Measurements from ENCODE around the gene FARP1.
A peak's percentile ranks its signal among the peaks of the same experiment; 100 is the strongest.

Gene FARP1

DNA sequence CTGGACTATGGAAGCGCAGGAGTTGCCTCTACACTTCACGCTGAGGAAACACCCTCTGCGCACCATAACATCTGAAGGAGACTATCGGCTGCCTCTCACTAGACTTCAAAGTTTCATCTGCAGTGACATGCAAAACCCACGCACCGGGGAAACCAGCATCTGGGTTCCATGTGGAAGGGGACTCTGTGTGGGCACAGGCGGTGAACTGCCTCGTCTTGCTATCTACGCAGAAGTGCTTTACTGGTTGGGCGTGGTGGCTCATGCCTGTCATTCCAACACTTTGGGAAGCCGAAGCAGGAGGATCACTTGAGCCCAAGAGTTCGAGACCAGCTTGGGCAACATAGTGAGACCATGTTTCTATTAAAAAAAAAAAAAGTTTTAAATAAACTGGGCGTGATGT lies 317.6 kb downstream of the FARP1 start:
- no peak for TF ChIP-seq CTCF (IDR thresholded peaks at IDR 0.05; ENCODE audit: low read depth, low read length)
- Histone ChIP-seq H3K27ac (no peak overlapping the region), H3K36me3 (peaks cover 90% of the 10 kb centered on the region), H3K9me3 (ENCODE audit: severe bottlenecking) (no peaks in the 10 kb centered on the region), H3K27me3 (ENCODE audit: insufficient read depth, low read depth, severe bottlenecking) (no peaks in the 10 kb centered on the region), H3K4me3 (ENCODE audit: low read depth, low read length) (no peak overlapping the region)
- no peak for DNase-seq

DNA sequence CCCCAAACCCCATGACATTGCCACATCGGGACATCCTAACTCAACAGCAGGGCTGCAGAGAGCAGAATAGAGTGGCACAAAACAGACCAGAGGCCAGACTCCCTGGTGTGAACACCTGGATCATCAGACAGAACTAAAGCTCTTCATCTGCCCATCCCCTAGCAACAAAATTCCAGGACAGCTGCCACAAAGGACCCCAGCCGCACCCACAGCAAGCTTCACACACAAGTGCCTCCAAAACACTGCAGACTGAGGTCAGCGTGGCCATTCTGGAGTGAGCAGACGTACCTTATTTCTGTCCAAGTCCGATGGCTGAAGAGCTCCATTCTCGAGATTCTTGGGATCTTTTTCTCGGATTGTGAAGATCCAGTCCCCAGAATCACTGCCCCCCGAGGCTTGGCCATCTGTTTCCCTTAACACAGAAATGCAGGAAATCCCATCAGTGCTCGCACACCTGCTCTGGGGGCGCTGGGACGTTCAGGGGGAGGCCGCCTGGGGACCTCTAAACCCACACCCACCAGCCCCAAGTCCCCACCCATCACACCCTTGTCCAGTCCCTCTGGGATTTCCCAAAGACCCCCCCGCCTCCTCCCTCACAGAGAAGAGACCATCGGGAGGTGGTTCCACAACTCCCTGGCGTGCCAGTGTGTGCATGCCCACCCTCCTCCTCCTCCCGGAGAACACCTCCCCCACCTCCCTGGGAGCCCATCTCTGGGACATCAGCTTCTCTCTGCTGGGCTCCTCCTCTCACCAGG lies 318.8 kb downstream of the FARP1 start:
- no peak for TF ChIP-seq CTCF (IDR thresholded peaks at IDR 0.05; ENCODE audit: low read depth, low read length)
- Histone ChIP-seq H3K27ac (no peak overlapping the region), H3K4me3 (ENCODE audit: low read depth, low read length) (no peak overlapping the region), H3K27me3 (ENCODE audit: insufficient read depth, low read depth, severe bottlenecking) (no peaks in the 10 kb centered on the region), H3K9me3 (ENCODE audit: severe bottlenecking) (no peaks in the 10 kb centered on the region), H3K36me3 (peaks cover 90% of the 10 kb centered on the region)
- DNase-seq, result no peak

GRCh38 chr13:98462241-98462882 lies 319.5 kb downstream of the FARP1 start:
- H3K27me3 ChIP-seq (ENCODE audit: insufficient read depth, low read depth, severe bottlenecking), result no peaks in the 10 kb centered on the region
- H3K27ac ChIP-seq, result no peak overlapping the region
- no peak overlapping the region for H3K4me3 ChIP-seq (ENCODE audit: low read depth, low read length)
- no peak for TF ChIP-seq CTCF (IDR thresholded peaks at IDR 0.05; ENCODE audit: low read depth, low read length)
- H3K36me3 ChIP-seq, result peaks cover 92% of the 10 kb centered on the region
- H3K9me3 ChIP-seq (ENCODE audit: severe bottlenecking), result no peaks in the 10 kb centered on the region
- DNase-seq, result no peak

DNA sequence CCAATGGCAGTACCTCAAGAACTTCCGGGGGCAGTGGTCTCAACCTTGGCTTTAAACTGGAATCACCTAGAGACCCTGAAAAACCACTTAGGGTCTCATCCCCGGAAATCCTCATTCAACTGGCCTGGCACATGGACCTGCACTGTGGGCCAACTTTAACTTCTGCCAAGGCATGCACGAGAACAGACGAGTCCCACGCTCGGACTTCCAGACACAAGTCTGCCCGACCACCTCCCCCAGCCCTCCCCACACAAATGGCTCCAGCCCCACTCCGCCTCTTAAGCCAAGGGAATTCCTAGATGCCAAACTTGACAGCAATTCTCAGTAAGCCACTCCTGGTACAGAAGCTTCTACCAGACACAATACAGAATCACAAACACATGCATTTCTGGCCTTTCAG lies 320.1 kb downstream of the FARP1 start:
- Histone ChIP-seq H3K36me3 (peaks cover 87% of the 10 kb centered on the region), H3K27ac (no peak overlapping the region), H3K27me3 (ENCODE audit: insufficient read depth, low read depth, severe bottlenecking) (no peaks in the 10 kb centered on the region), H3K9me3 (ENCODE audit: severe bottlenecking) (no peaks in the 10 kb centered on the region), H3K4me3 (ENCODE audit: low read depth, low read length) (no peak overlapping the region)
- no peak for TF ChIP-seq CTCF (IDR thresholded peaks at IDR 0.05; ENCODE audit: low read depth, low read length)
- DNase-seq, result no peak

GRCh38 chr13:98466634-98467236 lies 323.8 kb downstream of the FARP1 start:
- Histone ChIP-seq H3K27ac (no peak overlapping the region), H3K36me3 (peaks cover 70% of the 10 kb centered on the region), H3K27me3 (ENCODE audit: insufficient read depth, low read depth, severe bottlenecking) (no peaks in the 10 kb centered on the region), H3K9me3 (ENCODE audit: severe bottlenecking) (no peaks in the 10 kb centered on the region), H3K4me3 (ENCODE audit: low read depth, low read length) (no peak overlapping the region)
- DNase-seq, result peak; percentile 89
- peak; percentile 89 for TF ChIP-seq CTCF (IDR thresholded peaks at IDR 0.05; ENCODE audit: low read depth, low read length)
